ENCODE data around the gene ATP10A. TPM values are rescaled to one million over a fixed set of nuclear protein-coding genes. Genes with fewer than 3 reads are reported as not detected.

ATP10A gene
- total RNA-seq, 4 donors from 2014 or later: 8.4 to 19.3 (median 16.5) TPM

DNA sequence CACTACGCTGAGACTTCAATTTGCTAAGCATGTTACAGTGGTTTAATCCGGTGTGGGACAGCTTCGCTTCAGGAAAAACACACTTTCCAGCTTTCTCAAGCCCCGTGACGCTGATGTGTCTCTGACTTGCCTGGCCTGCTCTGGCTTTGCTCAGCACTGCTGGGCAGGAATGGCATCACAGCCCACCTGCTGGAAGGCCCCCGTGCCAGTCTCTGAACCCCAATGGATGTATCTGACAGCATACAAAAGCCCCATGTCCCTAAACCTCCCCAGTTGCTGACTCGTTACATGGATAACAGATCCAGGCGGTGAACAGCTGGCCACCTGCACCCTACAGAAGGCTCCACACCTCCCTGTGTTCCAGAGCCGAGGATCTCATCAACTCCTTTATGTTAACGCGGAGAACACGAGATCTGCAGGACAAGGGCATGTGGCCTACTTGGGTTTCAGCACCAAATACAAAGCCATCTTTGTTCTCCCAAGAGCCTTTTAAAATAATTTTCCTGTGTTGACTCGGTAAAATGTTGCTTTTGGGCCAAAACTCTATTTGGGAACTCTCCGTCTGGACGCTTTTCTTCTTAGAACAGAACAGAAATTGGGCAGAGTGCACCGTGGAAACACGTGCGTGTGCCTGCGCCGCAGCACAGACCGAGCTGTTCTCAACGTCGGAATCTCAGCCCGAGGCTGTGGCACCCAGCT, 61.4 kb downstream of the ATP10A start:
- DNase-seq (ENCODE audit: low spot score) (no peak), ATAC-seq (ENCODE audit: low FRiP score) (no peak)
- TF ChIP-seq, protein P1, sequence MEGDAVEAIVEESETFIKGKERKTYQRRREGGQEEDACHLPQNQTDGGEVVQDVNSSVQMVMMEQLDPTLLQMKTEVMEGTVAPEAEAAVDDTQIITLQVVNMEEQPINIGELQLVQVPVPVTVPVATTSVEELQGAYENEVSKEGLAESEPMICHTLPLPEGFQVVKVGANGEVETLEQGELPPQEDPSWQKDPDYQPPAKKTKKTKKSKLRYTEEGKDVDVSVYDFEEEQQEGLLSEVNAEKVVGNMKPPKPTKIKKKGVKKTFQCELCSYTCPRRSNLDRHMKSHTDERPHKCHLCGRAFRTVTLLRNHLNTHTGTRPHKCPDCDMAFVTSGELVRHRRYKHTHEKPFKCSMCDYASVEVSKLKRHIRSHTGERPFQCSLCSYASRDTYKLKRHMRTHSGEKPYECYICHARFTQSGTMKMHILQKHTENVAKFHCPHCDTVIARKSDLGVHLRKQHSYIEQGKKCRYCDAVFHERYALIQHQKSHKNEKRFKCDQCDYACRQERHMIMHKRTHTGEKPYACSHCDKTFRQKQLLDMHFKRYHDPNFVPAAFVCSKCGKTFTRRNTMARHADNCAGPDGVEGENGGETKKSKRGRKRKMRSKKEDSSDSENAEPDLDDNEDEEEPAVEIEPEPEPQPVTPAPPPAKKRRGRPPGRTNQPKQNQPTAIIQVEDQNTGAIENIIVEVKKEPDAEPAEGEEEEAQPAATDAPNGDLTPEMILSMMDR (IDR thresholded peaks at IDR 0.05): no peak

DNA sequence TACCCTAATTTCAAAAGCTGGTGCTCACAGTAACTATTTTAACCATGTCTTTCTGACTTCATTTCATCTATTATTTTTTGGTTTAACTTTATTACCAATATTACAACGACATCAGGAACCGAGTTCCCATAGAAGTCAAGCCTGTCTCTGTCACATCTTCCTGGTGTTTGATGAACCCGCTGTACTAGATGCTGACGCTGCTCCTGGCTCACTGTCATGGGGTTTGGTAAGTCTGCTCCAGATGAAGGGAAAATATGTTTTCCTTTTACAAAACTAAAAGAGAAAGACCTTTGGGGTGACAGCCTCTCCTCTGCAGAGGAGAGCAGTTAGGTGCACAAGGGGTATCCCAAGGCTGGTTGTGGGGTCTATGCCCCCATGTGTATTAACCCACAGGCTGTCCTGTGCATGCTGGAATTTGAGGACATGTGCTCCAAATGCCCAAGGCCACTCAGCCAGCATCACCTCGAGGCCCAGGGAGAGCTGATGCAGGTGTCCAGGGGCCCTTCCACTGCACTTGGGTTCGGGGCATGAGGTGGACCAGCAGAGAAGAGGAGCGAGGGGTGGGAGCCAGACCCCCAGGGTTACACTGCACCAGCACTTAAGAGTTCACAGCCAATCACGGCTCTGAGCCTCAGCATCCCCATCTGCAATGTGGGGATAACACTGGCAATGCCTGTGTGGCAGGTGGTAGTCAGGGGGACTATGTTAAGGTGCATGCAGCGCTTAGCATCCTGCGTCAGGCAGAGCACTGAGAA, 62.2 kb downstream of the ATP10A start:
- no peak for ATAC-seq (ENCODE audit: low FRiP score)
- TF ChIP-seq, protein P1 (IDR thresholded peaks at IDR 0.05): no peak
- DNase-seq (ENCODE audit: low spot score): no peak

- DNase-seq (ENCODE audit: low spot score): no peak
- ATAC-seq (ENCODE audit: low FRiP score): no peak
- TF ChIP-seq, protein P1 (IDR thresholded peaks at IDR 0.05): no peak
These were observed 63.0 kb downstream of the ATP10A start for GRCh38 chr15:25799906-25800700.

GRCh38 chr15:25797936-25798901, 64.9 kb downstream of the ATP10A start:
- ATAC-seq (ENCODE audit: low FRiP score) (no peak), DNase-seq (ENCODE audit: low spot score) (no peak)

DNA sequence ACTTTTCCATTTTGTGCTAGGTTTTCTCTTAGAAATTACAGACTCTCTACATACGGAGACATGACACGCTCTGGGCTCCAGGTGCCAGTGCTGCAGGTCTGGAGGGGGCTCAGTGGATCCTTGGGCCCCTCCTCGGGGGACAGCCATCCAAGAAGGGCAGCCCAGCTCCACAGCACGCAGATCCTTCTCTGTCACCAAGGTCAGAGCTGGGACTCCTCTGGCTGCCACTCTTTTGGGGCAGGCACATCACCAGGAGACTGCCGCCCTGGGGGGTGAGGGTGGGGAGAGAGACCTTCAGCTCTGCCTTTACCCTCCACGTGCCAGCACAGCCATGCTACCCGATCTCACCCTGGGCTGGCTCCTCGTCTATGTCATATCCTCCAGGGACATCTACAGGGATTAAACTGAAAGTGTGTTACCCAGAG, 65.6 kb downstream of the ATP10A start:
- TF ChIP-seq, protein P1 (IDR thresholded peaks at IDR 0.05): no peak
- ATAC-seq (ENCODE audit: low FRiP score): no peak
- no peak for DNase-seq (ENCODE audit: low spot score)

More at GRCh38 chr15:25797936-25798901, 64.9 kb downstream of the ATP10A start:
- TF ChIP-seq, protein P1 (IDR thresholded peaks at IDR 0.05): no peak

GRCh38 chr15:25797035-25797434, 66.1 kb downstream of the ATP10A start:
- TF ChIP-seq, protein P1 (IDR thresholded peaks at IDR 0.05): no peak
- ATAC-seq (ENCODE audit: low FRiP score) (no peak), DNase-seq (ENCODE audit: low spot score) (no peak)
